ENCODE results near the gene DISC1.
"Not testable (repeated sequence)": the region's sequence is repeated elsewhere in the genome, so short reads cannot be mapped to it uniquely, and the experiment has no call there.

The DISC1 gene

GRCh38 chr1:231642618-231643017 is 16.0 kb downstream of the DISC1 start:
- no peak overlapping the region for H3K9ac ChIP-seq (ENCODE audit: low read length)
- no peaks in the 10 kb centered on the region for H3K36me3 ChIP-seq (replicated peaks; ENCODE audit: low read depth, low read length)
- no peaks in the 10 kb centered on the region for H3K4me1 ChIP-seq (ENCODE audit: low read length)
- no peak overlapping the region for H2AFZ ChIP-seq (ENCODE audit: low read depth, low read length)
- H3K4me2 ChIP-seq (ENCODE audit: low read length), result no peak overlapping the region
- no peaks in the 10 kb centered on the region for H3K9me3 ChIP-seq (ENCODE audit: insufficient read depth, low read length)
- no peaks in the 10 kb centered on the region for H4K20me1 ChIP-seq (ENCODE audit: insufficient read depth, low read length)
- H3K79me2 ChIP-seq (ENCODE audit: low read length), result no peaks in the 10 kb centered on the region
- H3K4me3 ChIP-seq (ENCODE audit: low read length), result no peak overlapping the region
- TF ChIP-seq EZH2phosphoT487 (IDR thresholded peaks at IDR 0.05; ENCODE audit: low read depth) (no peak), CTCF (IDR thresholded peaks at IDR 0.05; ENCODE audit: low read depth, low read length) (no peak)
- H3K27ac ChIP-seq (ENCODE audit: low read length), result no peak overlapping the region
- H3K27me3 ChIP-seq (ENCODE audit: low read depth, low read length), result peaks cover 24% of the 10 kb centered on the region

GRCh38 chr1:231643071-231643934 is 16.7 kb downstream of the DISC1 start:
- H3K27ac ChIP-seq (ENCODE audit: low read length), result no peak overlapping the region
- no peaks in the 10 kb centered on the region for H3K4me1 ChIP-seq (ENCODE audit: low read length)
- no peaks in the 10 kb centered on the region for H3K79me2 ChIP-seq (ENCODE audit: low read length)
- H3K9ac ChIP-seq (ENCODE audit: low read length), result no peak overlapping the region
- H4K20me1 ChIP-seq (ENCODE audit: insufficient read depth, low read length), result no peaks in the 10 kb centered on the region
- H3K36me3 ChIP-seq (replicated peaks; ENCODE audit: low read depth, low read length), result no peaks in the 10 kb centered on the region
- H3K4me2 ChIP-seq (ENCODE audit: low read length), result no peak overlapping the region
- no peak overlapping the region for H3K4me3 ChIP-seq (ENCODE audit: low read length)
- H3K27me3 ChIP-seq (ENCODE audit: low read depth, low read length), result peaks cover 19% of the 10 kb centered on the region
- no peaks in the 10 kb centered on the region for H3K9me3 ChIP-seq (ENCODE audit: insufficient read depth, low read length)
- H2AFZ ChIP-seq (ENCODE audit: low read depth, low read length), result no peak overlapping the region
- TF ChIP-seq CTCF (IDR thresholded peaks at IDR 0.05; ENCODE audit: low read depth, low read length), result no peak
- TF ChIP-seq EZH2phosphoT487 (IDR thresholded peaks at IDR 0.05; ENCODE audit: low read depth), result no peak

GRCh38 chr1:231643935-231644237 is 17.3 kb downstream of the DISC1 start:
- H3K9ac ChIP-seq (ENCODE audit: low read length), result no peak overlapping the region

GRCh38 chr1:231645634-231646033 is 19.0 kb downstream of the DISC1 start:
- H4K20me1 ChIP-seq (ENCODE audit: insufficient read depth, low read length); H3K27me3 ChIP-seq (ENCODE audit: low read depth, low read length); H3K79me2 ChIP-seq (ENCODE audit: low read length); H3K4me1 ChIP-seq (ENCODE audit: low read length); H3K4me2 ChIP-seq (ENCODE audit: low read length); H2AFZ ChIP-seq (ENCODE audit: low read depth, low read length); H3K27ac ChIP-seq (ENCODE audit: low read length); H3K9me3 ChIP-seq (ENCODE audit: insufficient read depth, low read length); H3K36me3 ChIP-seq (replicated peaks; ENCODE audit: low read depth, low read length); H3K9ac ChIP-seq (ENCODE audit: low read length); H3K4me3 ChIP-seq (ENCODE audit: low read length): not testable (repeated sequence)

More at GRCh38 chr1:231643935-231644237, 17.3 kb downstream of the DISC1 start:
- H3K4me2 ChIP-seq (ENCODE audit: low read length), result no peak overlapping the region
- no peaks in the 10 kb centered on the region for H3K36me3 ChIP-seq (replicated peaks; ENCODE audit: low read depth, low read length)
- no peak for TF ChIP-seq CTCF (IDR thresholded peaks at IDR 0.05; ENCODE audit: low read depth, low read length)
- no peak for TF ChIP-seq EZH2phosphoT487 (IDR thresholded peaks at IDR 0.05; ENCODE audit: low read depth)
- no peak overlapping the region for H3K4me3 ChIP-seq (ENCODE audit: low read length)
- H3K79me2 ChIP-seq (ENCODE audit: low read length), result no peaks in the 10 kb centered on the region
- no peaks in the 10 kb centered on the region for H3K4me1 ChIP-seq (ENCODE audit: low read length)
- H4K20me1 ChIP-seq (ENCODE audit: insufficient read depth, low read length), result no peaks in the 10 kb centered on the region
- H3K27ac ChIP-seq (ENCODE audit: low read length), result no peak overlapping the region
- H3K9me3 ChIP-seq (ENCODE audit: insufficient read depth, low read length), result no peaks in the 10 kb centered on the region
- H2AFZ ChIP-seq (ENCODE audit: low read depth, low read length), result no peak overlapping the region
- H3K27me3 ChIP-seq (ENCODE audit: low read depth, low read length), result peaks cover 13% of the 10 kb centered on the region

- not testable (repeated sequence) for H3K4me3 ChIP-seq (ENCODE audit: low read length); H3K4me1 ChIP-seq (ENCODE audit: low read length); H3K27me3 ChIP-seq (ENCODE audit: low read depth, low read length); H3K9me3 ChIP-seq (ENCODE audit: insufficient read depth, low read length); H3K9ac ChIP-seq (ENCODE audit: low read length); H3K4me2 ChIP-seq (ENCODE audit: low read length); H3K27ac ChIP-seq (ENCODE audit: low read length); H3K36me3 ChIP-seq (replicated peaks; ENCODE audit: low read depth, low read length); H3K79me2 ChIP-seq (ENCODE audit: low read length); H2AFZ ChIP-seq (ENCODE audit: low read depth, low read length); H4K20me1 ChIP-seq (ENCODE audit: insufficient read depth, low read length)
Measured at GRCh38 chr1:231646165-231646564, 19.6 kb downstream of the DISC1 start.

- not testable (repeated sequence) for H3K4me2 ChIP-seq (ENCODE audit: low read length); H3K79me2 ChIP-seq (ENCODE audit: low read length); H3K36me3 ChIP-seq (replicated peaks; ENCODE audit: low read depth, low read length); H3K9me3 ChIP-seq (ENCODE audit: insufficient read depth, low read length); H3K27ac ChIP-seq (ENCODE audit: low read length); H3K4me3 ChIP-seq (ENCODE audit: low read length); H3K4me1 ChIP-seq (ENCODE audit: low read length); H2AFZ ChIP-seq (ENCODE audit: low read depth, low read length); H3K27me3 ChIP-seq (ENCODE audit: low read depth, low read length); H3K9ac ChIP-seq (ENCODE audit: low read length); H4K20me1 ChIP-seq (ENCODE audit: insufficient read depth, low read length)
Measured at GRCh38 chr1:231651621-231652260, 25.2 kb downstream of the DISC1 start.
